ENCODE results near the gene ITIH6. TPM values are rescaled to one million over a fixed set of nuclear protein-coding genes. Genes with fewer than 3 reads are reported as not detected.
"Not testable (repeated sequence)": the region's sequence is repeated elsewhere in the genome, so short reads cannot be mapped to it uniquely, and the experiment has no call there.

ITIH6 gene
- total RNA-seq, 1 experiment from 2014 or later = 0.29 TPM

GRCh38 chrX:54799046-54799445, 991 bp upstream of the ITIH6 start:
- Mint-ChIP-seq H3K27ac (ENCODE audit: unreplicated experiment) (no peak overlapping the region), H3K36me3 (ENCODE audit: insufficient read depth, unreplicated experiment) (peaks cover 6% of the 10 kb centered on the region), H3K4me3 (ENCODE audit: unreplicated experiment) (no peak overlapping the region), H3K9me3 (ENCODE audit: unreplicated experiment) (no peaks in the 10 kb centered on the region), H3K27me3 (ENCODE audit: insufficient read depth, unreplicated experiment) (peaks cover 10% of the 10 kb centered on the region), H3K4me1 (ENCODE audit: low read depth, unreplicated experiment) (peaks cover 10% of the 10 kb centered on the region)
- intact Hi-C loops (cut with micrococcal nuclease; ENCODE audit: unreplicated experiment) = no loop called here
- no peak for DNase-seq
- no TSS peak for BruUV-seq (replicated peaks)
- no peak for TF ChIP-seq CTCF (IDR thresholded peaks at IDR 0.05; ENCODE audit: insufficient read depth in 1 of 2, low read depth in 1 of 2, low read length in 1 of 2, severe bottlenecking in 1 of 2, unreplicated experiment in 1 of 2)
- ChIA-PET POLR2A (no interaction called here), CTCF (no interaction called here)
- H3K4me3 ChIP-seq (ENCODE audit: low read depth, low read length) = no peak overlapping the region
- peaks cover 3% of the 10 kb centered on the region for H3K4me1 ChIP-seq
- no peaks in the 10 kb centered on the region for H3K9me3 ChIP-seq
- no peaks in the 10 kb centered on the region for H3K36me3 ChIP-seq (ENCODE audit: control insufficient read depth, insufficient read depth, low read length)
- no peaks in the 10 kb centered on the region for H3K27me3 ChIP-seq (replicated peaks; ENCODE audit: control insufficient read depth, insufficient read depth, low read length)

- peaks cover 9% of the 10 kb centered on the region for H3K27me3 Mint-ChIP-seq (ENCODE audit: insufficient read depth, unreplicated experiment)
- BruUV-seq (replicated peaks) = no TSS peak
- no peak overlapping the region for H3K4me3 Mint-ChIP-seq (ENCODE audit: unreplicated experiment)
- Histone ChIP-seq H3K4me1 (no peaks in the 10 kb centered on the region), H3K4me3 (ENCODE audit: low read depth, low read length) (no peak overlapping the region), H3K36me3 (ENCODE audit: control insufficient read depth, insufficient read depth, low read length) (no peaks in the 10 kb centered on the region), H3K9me3 (no peaks in the 10 kb centered on the region), H3K27me3 (replicated peaks; ENCODE audit: control insufficient read depth, insufficient read depth, low read length) (no peaks in the 10 kb centered on the region)
- no peak overlapping the region for H3K27ac Mint-ChIP-seq (ENCODE audit: unreplicated experiment)
- H3K9me3 Mint-ChIP-seq (ENCODE audit: unreplicated experiment) = peaks cover 6% of the 10 kb centered on the region
- intact Hi-C loops (cut with micrococcal nuclease; ENCODE audit: unreplicated experiment) = no loop called here
- H3K36me3 Mint-ChIP-seq (ENCODE audit: insufficient read depth, unreplicated experiment) = no peaks in the 10 kb centered on the region
- H3K4me1 Mint-ChIP-seq (ENCODE audit: low read depth, unreplicated experiment) = peaks cover 7% of the 10 kb centered on the region
- DNase-seq = no peak
- CTCF ChIA-PET = no interaction called here
- TF ChIP-seq CTCF (IDR thresholded peaks at IDR 0.05; ENCODE audit: insufficient read depth in 1 of 2, low read depth in 1 of 2, low read length in 1 of 2, severe bottlenecking in 1 of 2, unreplicated experiment in 1 of 2) = no peak
- POLR2A ChIA-PET = no interaction called here
Observed at GRCh38 chrX:54794795-54795194, 3.3 kb downstream of the ITIH6 start.

- Histone ChIP-seq H3K27me3 (replicated peaks; ENCODE audit: control insufficient read depth, insufficient read depth, low read length) (no peaks in the 10 kb centered on the region), H3K36me3 (ENCODE audit: control insufficient read depth, insufficient read depth, low read length) (no peaks in the 10 kb centered on the region), H3K4me1 (no peaks in the 10 kb centered on the region), H3K4me3 (ENCODE audit: low read depth, low read length) (no peak overlapping the region), H3K9me3 (no peaks in the 10 kb centered on the region)
- peaks cover 7% of the 10 kb centered on the region for H3K4me1 Mint-ChIP-seq (ENCODE audit: low read depth, unreplicated experiment)
- peaks cover 5% of the 10 kb centered on the region for H3K27me3 Mint-ChIP-seq (ENCODE audit: insufficient read depth, unreplicated experiment)
- POLR2A ChIA-PET = no interaction called here
- DNase-seq = no peak
- CTCF ChIA-PET = no interaction called here
- H3K27ac Mint-ChIP-seq (ENCODE audit: unreplicated experiment) = no peak overlapping the region
- peaks cover 6% of the 10 kb centered on the region for H3K9me3 Mint-ChIP-seq (ENCODE audit: unreplicated experiment)
- intact Hi-C loops (cut with micrococcal nuclease; ENCODE audit: unreplicated experiment) = no loop called here
- no peaks in the 10 kb centered on the region for H3K36me3 Mint-ChIP-seq (ENCODE audit: insufficient read depth, unreplicated experiment)
- no peak for TF ChIP-seq CTCF (IDR thresholded peaks at IDR 0.05; ENCODE audit: insufficient read depth in 1 of 2, low read depth in 1 of 2, low read length in 1 of 2, severe bottlenecking in 1 of 2, unreplicated experiment in 1 of 2)
- no peak overlapping the region for H3K4me3 Mint-ChIP-seq (ENCODE audit: unreplicated experiment)
- BruUV-seq (replicated peaks) = no TSS peak
Observed at GRCh38 chrX:54794028-54794427, 4.0 kb downstream of the ITIH6 start.

- H3K27ac Mint-ChIP-seq (ENCODE audit: unreplicated experiment); H3K4me3 ChIP-seq (ENCODE audit: low read depth, low read length); POLR2A ChIA-PET; H3K36me3 ChIP-seq (ENCODE audit: control insufficient read depth, insufficient read depth, low read length); DNase-seq; H3K4me1 Mint-ChIP-seq (ENCODE audit: low read depth, unreplicated experiment); H3K4me1 ChIP-seq; H3K27me3 Mint-ChIP-seq (ENCODE audit: insufficient read depth, unreplicated experiment); H3K27me3 ChIP-seq (replicated peaks; ENCODE audit: control insufficient read depth, insufficient read depth, low read length); H3K9me3 Mint-ChIP-seq (ENCODE audit: unreplicated experiment); BruUV-seq (replicated peaks); H3K9me3 ChIP-seq; H3K36me3 Mint-ChIP-seq (ENCODE audit: insufficient read depth, unreplicated experiment); H3K4me3 Mint-ChIP-seq (ENCODE audit: unreplicated experiment); intact Hi-C loops (cut with micrococcal nuclease; ENCODE audit: unreplicated experiment); CTCF ChIA-PET: not testable (repeated sequence)
Observed at GRCh38 chrX:54789405-54789804, 8.7 kb downstream of the ITIH6 start.
